Activated naive CD4-positive, alpha-beta T cell (primary cell): ENCODE results near the gene TRERF1.
"Not testable (repeated sequence)": the region's sequence is repeated elsewhere in the genome, so short reads cannot be mapped to it uniquely, and the experiment has no call there.

ENCODE experiments used
- DNase-seq, 4 experiments: peaks; one replicate each; lab custom pipeline; 2025; lab: John Stamatoyannopoulos, UW

TRERF1 gene

DNA sequence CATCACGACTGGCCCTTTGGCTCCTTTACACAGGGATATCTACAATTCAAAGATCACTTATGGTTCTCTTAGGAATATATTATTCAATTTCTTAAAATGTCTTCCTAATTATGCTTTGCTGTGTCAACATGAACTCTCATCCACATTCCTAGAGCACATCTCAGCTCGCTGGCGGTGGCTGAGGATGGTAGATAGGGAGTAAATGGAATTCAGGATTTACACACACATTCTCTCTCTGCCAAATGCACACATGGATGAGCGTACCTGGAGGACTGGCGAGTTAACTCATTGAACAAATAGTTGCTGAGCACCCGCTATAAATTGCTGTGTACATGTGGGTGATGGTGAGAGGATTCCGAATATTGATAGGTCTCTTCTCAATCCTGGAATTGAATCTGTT lies 229.3 kb downstream of the TRERF1 start:
- DNase-seq, result no peak

- DNase-seq, result no peak
Observed at GRCh38 chr6:42221546-42221945, 230.2 kb downstream of the TRERF1 start.

- DNase-seq, result no peak
Observed at GRCh38 chr6:42220807-42221206, 230.9 kb downstream of the TRERF1 start.

DNA sequence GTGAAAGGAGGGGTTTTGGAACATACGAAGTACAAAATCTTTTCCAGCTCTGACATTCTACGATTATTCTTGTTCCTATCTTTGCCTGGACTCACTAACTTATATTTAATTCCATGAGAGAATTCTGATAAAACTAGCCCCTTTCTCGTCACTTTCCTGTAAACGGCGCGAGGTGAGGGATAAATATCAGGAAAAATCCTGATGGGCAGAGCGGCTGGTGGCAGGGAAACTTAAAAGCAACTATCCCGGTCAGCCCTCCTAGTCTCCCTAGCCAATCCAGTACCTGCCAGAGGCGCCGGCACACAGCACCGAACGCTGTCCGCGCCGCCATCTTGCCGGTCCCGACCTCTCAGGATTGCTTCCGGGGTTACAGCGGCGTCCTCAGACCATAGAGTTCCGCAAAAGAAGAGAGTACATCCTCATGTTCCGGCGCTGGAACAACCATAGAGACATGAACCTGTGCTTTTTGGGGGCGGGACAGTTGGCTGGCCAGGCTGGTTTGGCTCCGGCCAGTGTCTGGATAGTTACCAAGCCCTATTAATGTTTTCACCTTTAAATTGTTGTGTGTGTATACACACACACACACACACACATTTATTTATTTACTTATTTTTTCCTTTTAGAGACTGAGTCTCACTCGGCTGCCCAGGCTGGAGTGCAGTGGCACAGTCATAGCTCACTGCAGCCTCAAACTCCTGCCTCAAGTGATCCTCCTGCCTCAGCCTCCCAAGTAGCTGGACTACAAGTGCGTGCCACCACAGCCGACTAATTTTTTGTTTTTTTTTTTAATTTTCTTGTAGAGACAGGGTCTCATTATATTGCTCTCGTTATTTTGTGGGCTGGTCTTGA lies 234.0 kb downstream of the TRERF1 start, which contains the start of gene MRPS10:
Gene MRPS10 (minus strand): TSS at position 343 of the 849 bp plus-strand sequence. CDS start 12 bp downstream, at position 331.
- peak; percentile 61 to 81 (median 78) for DNase-seq

GRCh38 chr6:42217157-42217518 lies 234.6 kb downstream of the TRERF1 start:
- DNase-seq, result no peak

DNA sequence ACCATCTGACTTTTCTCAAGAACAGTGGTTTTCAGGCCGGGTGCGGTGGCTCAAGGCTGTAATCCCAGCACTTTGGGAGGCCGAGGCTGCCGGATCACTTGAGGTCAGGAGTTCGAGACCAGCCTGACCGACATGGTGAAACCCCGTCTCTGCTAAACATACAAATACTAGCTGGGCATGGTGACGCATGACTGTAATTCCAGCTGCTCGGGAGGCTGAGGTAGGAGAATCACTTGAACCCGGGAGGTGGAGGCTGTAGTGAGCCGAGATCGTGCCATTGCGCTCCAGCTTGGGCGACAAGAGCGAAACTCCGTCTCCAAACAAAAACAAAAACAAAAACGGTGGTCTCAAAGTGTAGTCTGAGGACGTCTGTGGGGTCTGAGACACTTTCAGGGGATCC lies 235.2 kb downstream of the TRERF1 start:
- DNase-seq, result not testable (repeated sequence)

DNA sequence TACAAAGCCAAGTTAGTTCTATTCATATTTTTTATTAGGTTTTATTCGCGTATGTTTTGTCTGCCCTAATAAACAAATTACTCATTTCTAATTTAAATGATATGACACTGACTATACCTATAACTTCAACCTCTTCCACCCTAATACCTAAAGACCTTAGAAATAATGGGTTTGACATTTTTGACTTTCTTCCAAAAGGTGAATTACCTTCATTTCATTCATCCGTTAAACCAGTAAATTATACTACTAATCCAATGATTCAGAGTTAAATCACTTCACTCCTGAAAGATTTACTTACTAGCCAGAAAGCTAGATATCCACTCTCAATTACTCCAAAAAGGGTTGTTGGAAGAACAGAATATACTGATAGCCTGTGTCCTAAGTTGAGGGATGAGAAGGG lies 239.3 kb downstream of the TRERF1 start:
- no peak for DNase-seq

- no peak for DNase-seq
Observed at GRCh38 chr6:42211726-42212125, 240.0 kb downstream of the TRERF1 start.

GRCh38 chr6:42210551-42210950 lies 241.2 kb downstream of the TRERF1 start:
- no peak for DNase-seq

DNA sequence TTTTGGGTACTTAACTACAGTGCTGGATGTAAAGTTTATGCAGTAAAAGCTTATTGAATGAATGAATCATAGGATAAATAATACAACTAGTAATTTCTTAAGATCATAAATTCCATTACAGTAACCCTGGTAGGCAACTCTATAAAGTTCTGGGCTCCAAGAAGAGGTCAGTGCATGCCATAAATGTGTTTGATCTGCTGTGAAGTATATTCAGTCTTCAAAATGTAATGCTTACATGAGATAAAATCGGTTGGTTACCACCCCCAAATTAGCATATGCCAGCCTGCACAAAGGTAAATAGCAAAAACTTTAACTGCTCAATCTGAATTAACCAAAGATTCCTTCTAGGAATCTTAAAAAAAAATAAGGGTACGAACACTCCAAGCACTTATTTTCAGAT lies 244.2 kb downstream of the TRERF1 start:
- DNase-seq, result not testable (repeated sequence)

DNA sequence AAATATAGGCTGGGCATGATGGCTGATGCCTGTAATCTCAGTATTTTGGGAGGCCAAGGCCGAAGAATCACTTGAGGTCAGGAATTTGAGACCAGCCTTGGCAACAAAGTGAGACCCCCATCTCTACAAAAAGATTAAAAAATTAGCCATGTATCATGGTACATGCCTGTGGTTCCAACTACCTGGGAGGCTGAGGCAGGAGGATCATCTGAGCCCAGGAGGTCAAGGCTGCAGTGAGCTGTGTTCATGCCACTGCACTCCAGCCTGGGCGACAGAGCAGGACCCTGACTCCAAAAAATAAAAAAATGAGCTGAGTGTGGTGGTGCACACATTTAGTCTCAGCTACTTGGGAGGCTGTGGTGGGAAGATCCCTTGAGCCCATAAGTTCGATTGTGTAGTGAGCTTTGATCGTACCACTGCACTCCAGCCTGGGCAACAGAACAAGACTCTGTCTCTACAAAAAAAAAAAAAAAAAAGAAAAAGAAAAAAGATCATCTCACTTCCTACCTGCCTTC lies 246.9 kb downstream of the TRERF1 start:
- no peak for DNase-seq

- no peak for DNase-seq
Observed at GRCh38 chr6:42203183-42203582, 248.5 kb downstream of the TRERF1 start.

DNA sequence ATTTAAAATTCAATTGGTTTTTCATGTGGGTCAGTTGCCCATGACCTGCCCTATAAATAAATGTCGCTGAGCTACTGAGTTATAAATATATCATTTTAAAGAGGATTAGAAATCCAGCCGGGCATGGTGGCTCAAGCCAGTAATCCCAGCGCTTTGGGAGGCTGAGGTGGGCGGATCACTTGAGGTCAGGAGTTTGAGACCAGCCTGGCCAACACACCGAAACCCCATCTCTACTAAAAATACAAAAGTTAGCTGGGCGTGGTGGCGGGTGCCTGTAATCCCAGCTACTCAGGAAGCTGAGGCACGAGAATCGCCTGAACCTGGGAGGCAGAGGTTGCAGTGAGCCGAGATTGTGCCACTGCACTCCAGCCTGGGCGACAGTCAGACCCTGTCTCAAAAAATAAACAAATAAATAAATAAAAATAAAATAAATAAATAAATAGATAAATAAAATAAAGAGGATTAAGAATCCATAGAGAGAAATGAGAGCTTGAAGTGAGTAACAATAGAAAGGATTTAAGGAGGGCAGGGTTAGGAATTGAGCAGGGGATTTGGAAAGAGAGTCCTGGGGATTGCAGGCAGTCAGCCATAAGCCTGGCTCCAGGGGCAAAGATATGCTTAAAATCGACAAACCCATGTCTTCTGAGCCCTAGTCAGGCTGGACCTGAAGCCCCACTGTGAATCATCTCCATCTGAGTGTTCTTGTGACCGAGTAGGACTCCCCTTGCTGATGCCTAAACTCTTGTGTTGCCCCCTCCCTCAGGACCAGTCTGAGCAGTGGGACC lies 249.4 kb downstream of the TRERF1 start:
- DNase-seq, result not testable (repeated sequence)

DNA sequence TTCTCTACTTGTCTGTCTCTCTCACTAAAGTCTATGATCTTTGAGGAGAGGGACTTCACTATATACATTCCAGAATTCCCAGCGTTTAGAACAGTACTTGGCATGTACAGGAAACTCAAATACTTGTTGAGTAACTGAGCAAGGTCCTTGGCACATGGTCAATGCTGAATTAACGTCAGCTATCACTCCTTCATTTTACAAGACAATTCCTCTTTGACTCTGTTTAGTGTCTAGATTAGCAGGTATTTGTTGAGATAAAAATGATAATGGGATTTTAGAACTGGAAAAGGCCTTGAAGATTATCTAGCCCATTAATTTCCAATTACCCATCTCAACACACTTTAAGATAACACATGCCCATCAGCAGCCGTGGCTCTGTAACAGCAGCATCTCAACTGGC lies 250.3 kb downstream of the TRERF1 start:
- no peak for DNase-seq

DNA sequence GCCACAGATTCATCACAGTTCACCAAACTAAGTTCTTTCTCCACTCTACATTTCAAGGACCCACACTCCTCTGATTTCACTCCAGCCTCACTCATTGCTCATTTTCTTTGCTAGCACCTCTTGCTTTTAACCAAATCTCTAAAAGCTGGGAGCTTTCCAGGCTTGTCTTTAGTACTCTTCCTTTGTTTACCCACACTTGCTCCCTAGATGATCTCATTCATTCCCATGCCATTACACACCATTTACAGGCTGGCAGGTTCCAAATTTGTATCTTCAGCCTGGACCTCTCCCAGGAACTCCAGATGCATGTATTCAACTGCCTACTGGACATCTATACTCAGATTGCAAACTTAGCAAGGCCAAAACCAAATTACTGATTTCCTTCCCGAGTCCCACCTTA lies 251.7 kb downstream of the TRERF1 start:
- DNase-seq, result no peak

- no peak for DNase-seq
Observed at GRCh38 chr6:42199106-42199981, 252.4 kb downstream of the TRERF1 start.

GRCh38 chr6:42197555-42198362 lies 254.0 kb downstream of the TRERF1 start:
- DNase-seq, result no peak

- no peak for DNase-seq
Observed at GRCh38 chr6:42195415-42195814, 256.3 kb downstream of the TRERF1 start.

- DNase-seq, result no peak
Observed at GRCh38 chr6:42194056-42194455, 257.7 kb downstream of the TRERF1 start.

GRCh38 chr6:42193491-42193894 lies 258.2 kb downstream of the TRERF1 start:
- no peak for DNase-seq

GRCh38 chr6:42192385-42192784 lies 259.3 kb downstream of the TRERF1 start:
- not testable (repeated sequence) for DNase-seq
